K562 (cell line): Measurements from ENCODE around the gene COASY. TPM values are rescaled to one million over a fixed set of nuclear protein-coding genes. Genes with fewer than 3 reads are reported as not detected.

Source experiments
- ATF7 ChIP-seq: fragments of 450-650 bp; IDR thresholded peaks from 2 replicates; pipeline ENCODE4 v1.7.1; 2014; ENCODE audit warnings: mild to moderate bottlenecking, moderate library complexity
- HNRNPL ChIP-seq: fragments of 200-400 bp; formaldehyde crosslinking; IDR thresholded peaks from 2 replicates; pipeline ENCODE4 v1.6.1; 2017; ENCODE audit warnings: low read depth, mild to moderate bottlenecking, low read length
- HOXB6 ChIP-seq: fragments of 250-450 bp; sonication (Bioruptor Pico); IDR thresholded peaks from 2 replicates; pipeline ENCODE4 v1.5.1; 2022; ENCODE audit warnings: mild to moderate bottlenecking, borderline replicate concordance
- KAT8 ChIP-seq: fragments of 450-650 bp; IDR thresholded peaks from 2 replicates; pipeline ENCODE4 v1.6.1; 2016; ENCODE audit warnings: low read depth, mild to moderate bottlenecking
- MAZ ChIP-seq, 2 experiments: fragments of 450-650 bp in 1 of 2; sonication (generic) in 1 of 2; formaldehyde crosslinking; IDR thresholded peaks in 1 of 2; conservative IDR thresholded peaks in 1 of 2; 2 replicates each; pipeline versions ENCODE4 v1.4.0 to v1.5.0; 2020; ENCODE audit warnings: mild to moderate bottlenecking in 1 of 2, missing genetic modification reagents in 1 of 2
- NKRF ChIP-seq: fragments of 450-650 bp; IDR thresholded peaks from 2 replicates; pipeline ENCODE4 v1.6.1; 2016; ENCODE audit warnings: borderline replicate concordance
- RBM15 ChIP-seq: fragments of 200-400 bp; formaldehyde crosslinking; IDR thresholded peaks from 2 replicates; pipeline ENCODE4 v1.6.1; 2018; ENCODE audit warnings: mild to moderate bottlenecking, low read length, moderate library complexity; ENCODE audit not compliant: insufficient read depth
- RERE ChIP-seq: sonication (generic); formaldehyde crosslinking; IDR thresholded peaks from 2 replicates; pipeline ENCODE4 v1.8.0; 2023; ENCODE audit warnings: missing genetic modification reagents, mild to moderate bottlenecking, borderline replicate concordance
- SP2 ChIP-seq: IDR thresholded peaks from 2 replicates; pipeline ENCODE4 v1.6.1; 2011; ENCODE audit warnings: mild to moderate bottlenecking, low read depth, low read length, moderate library complexity; ENCODE audit not compliant: poor library complexity, severe bottlenecking; ENCODE audit errors: extremely low read depth
- TBL1XR1 ChIP-seq, 2 experiments: IDR thresholded peaks; 2 replicates each; pipeline ENCODE4 v1.6.1; 2012; ENCODE audit warnings: improper control_type of control experiment in 2 of 2, low read length in 2 of 2, mild to moderate bottlenecking in 1 of 2
- XRCC5 ChIP-seq: fragments of 200-400 bp; formaldehyde crosslinking; IDR thresholded peaks from 2 replicates; pipeline ENCODE4 v1.6.1; 2017; ENCODE audit warnings: low read depth, mild to moderate bottlenecking, low read length
- ZSCAN32 ChIP-seq: fragments of 450-650 bp; formaldehyde crosslinking; IDR thresholded peaks from 2 replicates; pipeline ENCODE4 v1.4.0; 2020; ENCODE audit warnings: mild to moderate bottlenecking, moderate library complexity
- polyA plus RNA-seq, 8 experiments: library from polyadenylated mRNA; depleted of rRNA in 4 of 8; stranded (reverse) in 5 of 8; unstranded in 3 of 8; fragments of >200 nt; fragmentation: Nextera tagmentation in 2 of 8; fragmentation: Illumina TruSeq in 1 of 8; extraction: Ambion mirVana in 2 of 8; extraction: Trizol in 1 of 8; gene quantifications; 2 replicates each; pipeline versions ENCODE4 v1.2.1 to v1.2.3, GENCODE V29; 2011 to 2014; ENCODE audit warnings: inconsistent platforms in 1 of 8, missing spikeins in 1 of 8
- total RNA-seq, 7 experiments: library from RNA; depleted of rRNA in 6 of 7; stranded (reverse); fragments of >200 nt in 6 of 7; fragmentation: Illumina TruSeq in 2 of 7; extraction: Trizol in 2 of 7; gene quantifications; 2 replicates each; pipeline versions ENCODE4 v1.2.1 to v1.2.3, GENCODE V29; 2011 to 2021; ENCODE audit warnings: low replicate concordance in 1 of 7

The COASY gene
- total and polyA plus RNA-seq, 9 of the 15 experiments (the other 6 are each of a cell fraction or from before 2014, with no cell fraction given): 25.4 to 175 (median 62.3) TPM

GRCh38 chr17:42566215-42566882 is 4.4 kb downstream of the COASY start (continued):
- TF ChIP-seq RERE (CRISPR knock-in tag): no peak
- TF ChIP-seq HOXB6 (CRISPR knock-in tag): no peak
- TF ChIP-seq KAT8: peak; percentile 86
- no peak for TF ChIP-seq XRCC5
- no peak for TF ChIP-seq ZSCAN32
- TF ChIP-seq MAZ (CRISPR knock-in tag; conservative IDR thresholded peaks at IDR 0.05 in 1 of 2, IDR thresholded peaks at IDR 0.05 in 1 of 2): peak in 1 of 2 experiments; percentile 57; a peak in 1 of 4 replicates
- no peak for TF ChIP-seq TBL1XR1 (IDR thresholded peaks at IDR 0.05; ENCODE audit: low read length in 2 of 2)
- no peak for TF ChIP-seq RBM15
- no peak for TF ChIP-seq HNRNPL
- TF ChIP-seq ATF7: no peak
- no peak for TF ChIP-seq SP2
- peak; percentile 29; the same call in 1 of the 2 replicates for TF ChIP-seq NKRF
